Stimulated activated CD8-positive, alpha-beta memory T cell treated with anti-CD3 and anti-CD28 coated beads, Interleukin-4, amount 100 ng/mL, for 4 hours (primary cell): Measurements from ENCODE around the gene CEP295NL.
A peak's percentile ranks its signal among the peaks of the same experiment; 100 is the strongest.
"Not testable (repeated sequence)": the region's sequence is repeated elsewhere in the genome, so short reads cannot be mapped to it uniquely, and the experiment has no call there.

ENCODE experiments used
- DNase-seq, 2 donors: peaks; one replicate each; pipeline ENCODE4 v3.0.0-alpha.2; 2020; ENCODE audit warnings: low read depth in 2 of 2, low spot score in 1 of 2

The CEP295NL gene

GRCh38 chr17:78867046-78867445 lies 36.0 kb downstream of the CEP295NL start:
- not testable (repeated sequence) for DNase-seq

- DNase-seq, result peak; percentile 30 to 37
These were observed 37.2 kb downstream of the CEP295NL start for GRCh38 chr17:78865682-78866390.

GRCh38 chr17:78864117-78864516 lies 38.9 kb downstream of the CEP295NL start:
- no peak for DNase-seq

GRCh38 chr17:78862073-78863023 lies 40.7 kb downstream of the CEP295NL start:
- no peak for DNase-seq

- no peak for DNase-seq
These were observed 41.8 kb downstream of the CEP295NL start for GRCh38 chr17:78861229-78861628.

- no peak for DNase-seq
These were observed 44.0 kb downstream of the CEP295NL start for GRCh38 chr17:78859051-78859450.

GRCh38 chr17:78857266-78857665 lies 45.7 kb downstream of the CEP295NL start:
- DNase-seq, result no peak

- no peak for DNase-seq
These were observed 47.3 kb downstream of the CEP295NL start for GRCh38 chr17:78855561-78856165.

GRCh38 chr17:78854508-78854907 lies 48.5 kb downstream of the CEP295NL start:
- no peak for DNase-seq

- DNase-seq, result no peak
These were observed 49.0 kb downstream of the CEP295NL start for GRCh38 chr17:78853926-78854394.

- no peak for DNase-seq
These were observed 50.3 kb downstream of the CEP295NL start for GRCh38 chr17:78852709-78853121.

GRCh38 chr17:78849026-78849425 lies 54.0 kb downstream of the CEP295NL start:
- DNase-seq, result no peak

- no peak for DNase-seq
These were observed 55.9 kb downstream of the CEP295NL start for GRCh38 chr17:78847052-78847451.

- DNase-seq, result no peak
These were observed 58.5 kb downstream of the CEP295NL start for GRCh38 chr17:78844301-78845005.

GRCh38 chr17:78842881-78843565 lies 60.0 kb downstream of the CEP295NL start:
- no peak for DNase-seq

- peak; percentile 100 for DNase-seq
These were observed 62.0 kb downstream of the CEP295NL start, which contains the start of gene USP36 for GRCh38 chr17:78840780-78841611. USP36 (minus strand) TSS chr17:78840814; CDS start chr17:78836363, 4,451 bp downstream.
